IPS-18c (cell line): ENCODE data around the gene PPM1F.
A peak's percentile ranks its signal among the peaks of the same experiment; 100 is the strongest.

Experiments
- H3K4me3 ChIP-seq: 2 replicates; pipeline ENCODE4 v1.7.0; 2013; ENCODE audit warnings: low read depth, mild to moderate bottlenecking, low read length, moderate library complexity; ENCODE audit not compliant: insufficient read depth
- H3K9me3 ChIP-seq: one replicate; pipeline ENCODE4 v1.6.1; 2013; ENCODE audit warnings: mild to moderate bottlenecking, low read length, moderate library complexity; ENCODE audit not compliant: control insufficient read depth, insufficient read depth

PPM1F gene

GRCh38 chr22:21937041-21937820 is 15.4 kb downstream of the PPM1F start:
- H3K9me3 ChIP-seq: no peaks in the 10 kb centered on the region
- H3K4me3 ChIP-seq: peak overlapping the region; percentile 20; the same call in 1 of the 2 replicates

DNA sequence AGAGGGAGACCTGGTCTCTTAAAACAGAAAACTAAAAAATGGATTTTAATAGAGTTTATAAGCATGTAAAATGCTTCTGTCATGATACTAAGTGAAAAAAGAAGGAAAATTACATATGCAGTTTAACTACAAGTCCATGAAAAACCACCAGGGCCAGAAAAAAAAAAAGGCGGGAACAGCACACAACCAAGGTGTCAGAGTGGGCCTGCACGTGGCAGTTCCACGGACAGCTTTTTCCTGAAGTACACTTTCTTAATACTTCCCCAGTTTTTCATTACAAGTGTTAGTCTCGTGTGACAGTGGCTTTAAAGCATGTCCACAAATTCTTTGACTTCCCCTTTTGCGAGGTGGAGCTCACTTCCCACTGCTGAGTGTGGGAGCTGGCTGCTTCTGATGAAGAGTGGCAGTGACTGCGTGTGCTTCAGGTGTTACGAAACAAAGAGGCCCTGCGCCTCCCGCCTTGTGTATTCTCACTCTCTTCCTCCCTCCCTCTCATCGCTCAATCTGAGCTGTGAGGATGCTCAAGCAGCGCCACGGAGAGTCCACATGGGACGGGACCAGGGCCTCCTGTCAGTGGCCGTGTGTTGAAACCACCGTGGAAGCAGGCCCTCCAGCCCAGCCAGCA is 16.4 kb downstream of the PPM1F start:
- H3K9me3 ChIP-seq: no peaks in the 10 kb centered on the region

GRCh38 chr22:21933910-21934309 is 18.7 kb downstream of the PPM1F start:
- Histone ChIP-seq H3K4me3 (no peak overlapping the region), H3K9me3 (no peaks in the 10 kb centered on the region)

More for the DNA sequence above, 16.4 kb downstream of the PPM1F start:
- no peak overlapping the region for H3K4me3 ChIP-seq

GRCh38 chr22:21933413-21933812 is 19.2 kb downstream of the PPM1F start:
- no peaks in the 10 kb centered on the region for H3K9me3 ChIP-seq
- no peak overlapping the region for H3K4me3 ChIP-seq

- no peaks in the 10 kb centered on the region for H3K9me3 ChIP-seq
- peak overlapping the region; percentile 9; the same call in 1 of the 2 replicates for H3K4me3 ChIP-seq
These were observed 20.3 kb downstream of the PPM1F start for GRCh38 chr22:21932347-21932746.

DNA sequence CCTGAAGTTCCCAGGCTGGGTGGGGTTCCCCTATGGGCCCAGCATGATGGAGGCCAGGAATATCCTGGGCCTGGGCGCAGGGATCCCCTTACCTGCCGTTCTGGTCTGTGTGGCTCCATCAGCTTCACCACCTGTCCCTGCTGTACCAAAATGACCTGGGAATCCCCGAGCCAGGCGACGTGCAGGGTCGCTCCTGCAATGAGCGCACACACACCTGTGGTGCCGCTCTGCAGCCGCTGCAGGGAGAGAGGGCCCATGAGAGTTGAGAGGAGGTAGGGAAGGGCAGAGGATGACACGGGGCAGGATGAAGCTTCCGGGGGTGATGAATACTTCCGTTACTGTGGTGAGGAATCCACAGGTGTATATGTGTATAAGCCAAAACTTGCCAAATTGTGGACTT is 21.6 kb downstream of the PPM1F start:
- no peak overlapping the region for H3K4me3 ChIP-seq
- H3K9me3 ChIP-seq: no peaks in the 10 kb centered on the region

GRCh38 chr22:21929253-21929652 is 23.4 kb downstream of the PPM1F start:
- H3K4me3 ChIP-seq: no peak overlapping the region
- no peaks in the 10 kb centered on the region for H3K9me3 ChIP-seq

GRCh38 chr22:21928048-21928447 is 24.6 kb downstream of the PPM1F start:
- no peak overlapping the region for H3K4me3 ChIP-seq
- H3K9me3 ChIP-seq: no peaks in the 10 kb centered on the region

DNA sequence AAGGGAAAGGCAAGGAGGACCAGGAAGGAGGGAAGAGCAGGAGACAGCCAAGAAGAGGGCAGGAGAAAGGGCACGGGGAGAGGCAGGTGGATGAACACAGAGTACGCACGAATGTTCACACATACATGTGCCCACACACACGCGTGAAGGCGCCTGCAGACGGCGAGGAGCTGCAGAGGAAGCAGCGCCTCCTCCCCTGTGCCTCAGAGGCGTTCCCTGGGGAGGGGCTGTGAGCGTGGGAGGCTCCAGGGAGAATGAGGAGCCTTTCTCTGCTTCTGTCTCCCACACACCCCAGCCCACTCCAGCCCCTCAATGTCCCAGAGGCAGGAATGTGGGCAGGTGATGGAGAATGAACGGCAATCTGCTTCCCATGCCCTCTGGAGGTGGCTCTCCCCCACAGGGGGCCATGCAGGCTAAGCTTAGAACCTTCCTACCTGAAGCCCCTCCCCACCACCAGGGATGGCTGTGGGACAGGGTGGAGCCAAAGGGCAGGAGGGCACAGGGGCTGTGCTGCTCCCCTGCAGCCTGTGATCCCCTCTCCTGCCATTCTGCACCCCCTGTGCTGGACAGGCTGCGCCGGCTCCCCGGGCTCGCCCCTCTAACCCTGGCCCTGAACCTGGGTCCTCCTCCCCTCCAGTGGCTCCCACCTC is 25.3 kb downstream of the PPM1F start:
- no peaks in the 10 kb centered on the region for H3K9me3 ChIP-seq
- H3K4me3 ChIP-seq: no peak overlapping the region

DNA sequence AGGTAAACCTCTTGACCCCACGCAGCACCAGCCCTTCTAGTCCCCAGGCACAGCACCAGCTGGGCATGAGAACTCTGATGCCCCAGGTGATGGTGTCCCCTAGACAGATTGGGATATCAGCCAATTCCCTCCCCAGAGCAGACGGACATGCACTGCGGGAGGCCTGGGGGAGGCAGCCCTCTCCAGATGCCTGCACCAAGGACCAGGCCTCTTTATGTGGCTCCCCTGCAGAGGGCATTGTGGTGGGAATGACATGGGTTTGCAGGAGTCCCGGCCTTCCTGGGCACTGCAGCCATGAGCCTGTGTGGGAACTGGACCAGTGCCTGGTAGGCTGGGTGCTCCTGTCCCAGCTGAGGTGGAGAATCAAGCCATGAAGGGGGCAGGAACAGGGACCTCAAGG is 25.9 kb downstream of the PPM1F start:
- Histone ChIP-seq H3K4me3 (no peak overlapping the region), H3K9me3 (no peaks in the 10 kb centered on the region)

GRCh38 chr22:21923163-21923561 is 29.5 kb downstream of the PPM1F start:
- H3K4me3 ChIP-seq: no peak overlapping the region
- H3K9me3 ChIP-seq: no peaks in the 10 kb centered on the region

DNA sequence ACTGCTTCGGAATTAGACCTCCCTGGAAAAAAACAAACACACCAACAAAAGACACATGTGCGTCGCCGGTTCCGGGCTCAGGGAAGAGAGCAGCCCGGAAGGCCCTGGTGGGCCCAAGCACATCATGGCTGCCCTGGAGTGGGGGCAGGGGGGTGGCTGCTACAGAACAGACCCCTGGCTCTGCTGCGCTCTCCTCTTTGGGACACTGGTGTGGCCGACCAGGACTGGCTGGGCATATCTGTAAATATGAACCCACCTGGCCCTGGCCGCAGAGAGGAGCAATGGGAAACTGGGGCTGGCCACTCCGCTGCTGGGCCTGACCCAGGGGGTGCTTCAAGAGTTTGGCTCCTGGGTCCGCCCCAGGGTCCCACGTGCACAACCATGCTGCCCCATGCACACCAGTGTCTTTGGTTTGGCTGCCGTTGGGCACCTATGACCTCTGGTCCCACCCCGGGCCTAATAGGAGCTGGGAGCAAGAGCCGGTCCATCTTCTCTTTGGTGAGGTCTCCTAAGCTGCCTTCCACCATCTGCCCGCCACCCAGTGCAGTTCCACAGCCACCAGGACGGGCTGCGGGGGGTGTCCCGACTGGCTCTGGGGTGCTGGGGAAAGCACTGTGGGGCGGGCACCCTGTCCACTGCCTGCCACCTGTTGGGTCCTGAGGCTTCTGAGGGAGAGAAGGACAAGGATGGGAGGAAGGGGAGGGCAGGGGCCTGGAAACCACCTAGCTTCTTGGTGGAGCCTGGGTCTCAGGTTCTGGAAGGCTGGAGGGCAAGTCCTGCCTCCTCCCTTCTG is 30.1 kb downstream of the PPM1F start:
- H3K4me3 ChIP-seq: no peak overlapping the region
- no peaks in the 10 kb centered on the region for H3K9me3 ChIP-seq

- H3K9me3 ChIP-seq: no peaks in the 10 kb centered on the region
- H3K4me3 ChIP-seq: no peak overlapping the region
These were observed 30.9 kb downstream of the PPM1F start for GRCh38 chr22:21921729-21922128.

- no peak overlapping the region for H3K4me3 ChIP-seq
These were observed 31.4 kb downstream of the PPM1F start for GRCh38 chr22:21921184-21921721.

DNA sequence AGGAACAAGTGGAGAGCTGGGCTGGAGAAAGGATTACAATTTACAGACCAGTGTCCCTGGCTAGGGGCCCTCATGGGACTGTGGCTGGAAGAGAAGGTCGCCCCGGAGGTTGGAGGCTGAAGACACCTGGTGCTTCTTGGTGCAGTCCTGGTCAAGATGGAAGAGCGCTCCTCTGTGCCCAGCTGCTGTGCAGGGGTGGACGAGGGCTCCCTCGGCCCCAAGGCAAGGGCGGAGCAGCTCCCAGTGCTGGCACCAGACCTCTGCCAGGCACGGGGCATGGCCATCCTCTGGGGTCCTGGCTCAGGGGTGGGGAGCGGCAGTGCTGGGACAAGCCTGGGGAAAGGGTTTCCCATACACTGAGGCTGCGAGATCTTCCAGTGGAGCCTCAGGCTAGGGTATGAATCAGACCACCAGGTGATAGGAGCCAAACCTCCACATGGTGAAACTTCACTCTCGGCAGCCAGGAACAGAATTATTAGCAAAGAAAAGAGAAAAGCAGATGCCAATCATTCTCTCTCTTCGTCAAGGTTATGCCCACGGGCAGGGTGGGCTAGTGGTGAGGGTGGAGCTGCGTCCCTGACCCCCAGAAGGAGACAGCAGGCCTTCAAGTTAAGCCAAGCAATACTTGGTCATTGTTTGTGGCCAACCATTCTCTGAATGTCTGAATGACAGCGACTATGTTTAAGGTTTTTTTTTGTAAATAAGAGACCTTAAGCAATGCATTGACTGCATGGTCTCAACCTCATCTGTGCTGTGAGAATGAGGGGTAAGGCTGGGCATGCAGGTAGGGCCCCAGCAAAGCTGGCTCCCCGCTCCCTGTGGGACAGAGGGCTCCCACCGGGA is 32.1 kb downstream of the PPM1F start:
- Histone ChIP-seq H3K9me3 (no peaks in the 10 kb centered on the region), H3K4me3 (no peak overlapping the region)

More at GRCh38 chr22:21921184-21921721, 31.4 kb downstream of the PPM1F start:
- no peaks in the 10 kb centered on the region for H3K9me3 ChIP-seq

DNA sequence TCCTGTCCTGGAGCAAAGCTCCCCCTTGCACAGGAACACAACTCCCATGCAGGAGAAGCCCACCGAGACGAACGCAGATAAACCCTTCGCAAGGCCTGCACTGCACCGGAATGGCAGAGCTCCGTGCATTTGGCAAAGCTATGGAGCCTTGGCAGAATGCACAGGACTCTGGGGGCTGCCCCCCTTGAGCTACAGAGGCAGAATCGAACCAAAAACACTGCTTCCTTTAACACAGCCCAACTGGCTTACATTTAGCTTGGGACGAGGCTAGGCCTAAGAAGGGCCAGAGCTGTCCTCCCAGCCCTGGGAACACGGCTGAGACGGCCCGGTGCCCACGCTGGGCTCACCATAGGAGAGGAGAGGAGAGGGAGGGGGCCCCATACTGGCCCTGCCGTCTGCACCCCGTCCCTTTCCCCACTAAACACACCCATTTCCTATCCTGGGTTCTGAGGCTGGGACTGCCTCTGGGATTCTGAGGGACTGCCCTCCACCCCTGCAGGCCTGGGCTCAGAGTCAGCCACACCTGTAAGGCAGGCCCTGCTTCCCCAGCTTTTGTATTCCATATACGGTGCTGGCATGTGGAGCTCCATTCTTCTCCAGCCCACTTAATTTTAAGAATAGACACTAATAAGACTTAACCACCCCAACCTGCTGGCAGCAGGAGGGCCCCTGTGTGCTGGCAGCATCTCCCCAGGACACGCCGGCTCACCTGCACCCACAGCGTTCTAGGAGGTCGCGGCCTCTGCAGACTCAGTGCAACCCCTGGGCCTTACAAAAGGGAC is 32.9 kb downstream of the PPM1F start:
- Histone ChIP-seq H3K9me3 (no peaks in the 10 kb centered on the region), H3K4me3 (no peak overlapping the region)
